Nephron (organoid): Measurements from ENCODE around the gene MARCHF6.
"Not testable (repeated sequence)": the region's sequence is repeated elsewhere in the genome, so short reads cannot be mapped to it uniquely, and the experiment has no call there.

ENCODE experiments used
- H3K27ac Mint-ChIP-seq, 3 experiments: 2 replicates each; pipeline ENCODE4 v1.8.0; 2020; ENCODE audit warnings: mixed read lengths in 3 of 3, mild to moderate bottlenecking in 2 of 3, moderate library complexity in 1 of 3
- H3K27me3 Mint-ChIP-seq: 2 replicates; pipeline ENCODE4 v1.8.0; 2021; ENCODE audit warnings: low read depth, mild to moderate bottlenecking, moderate library complexity, mixed read lengths
- H3K36me3 Mint-ChIP-seq: 2 replicates; pipeline ENCODE4 v1.8.0; 2020; ENCODE audit warnings: low read depth, mixed read lengths
- H3K4me1 Mint-ChIP-seq: 2 replicates; pipeline ENCODE4 v1.8.0; 2020; ENCODE audit warnings: mixed read lengths
- H3K4me3 Mint-ChIP-seq, 3 experiments: 2 replicates each; pipeline ENCODE4 v1.8.0; 2020; ENCODE audit warnings: mild to moderate bottlenecking in 3 of 3, mixed read lengths in 3 of 3, moderate library complexity in 2 of 3
- H3K9me3 Mint-ChIP-seq: 2 replicates; pipeline ENCODE4 v1.8.0; 2020; ENCODE audit warnings: mixed read lengths
- TF ChIP-seq, protein P1 (sequence below), 3 experiments: fragments of 200-600 bp; sonication (generic); IDR thresholded peaks; one replicate each; pipeline ENCODE4 v1.5.0; 2021; ENCODE audit warnings: antibody characterized with exemption in 3 of 3; ENCODE audit not compliant: unreplicated experiment in 3 of 3

MARCHF6 gene

DNA sequence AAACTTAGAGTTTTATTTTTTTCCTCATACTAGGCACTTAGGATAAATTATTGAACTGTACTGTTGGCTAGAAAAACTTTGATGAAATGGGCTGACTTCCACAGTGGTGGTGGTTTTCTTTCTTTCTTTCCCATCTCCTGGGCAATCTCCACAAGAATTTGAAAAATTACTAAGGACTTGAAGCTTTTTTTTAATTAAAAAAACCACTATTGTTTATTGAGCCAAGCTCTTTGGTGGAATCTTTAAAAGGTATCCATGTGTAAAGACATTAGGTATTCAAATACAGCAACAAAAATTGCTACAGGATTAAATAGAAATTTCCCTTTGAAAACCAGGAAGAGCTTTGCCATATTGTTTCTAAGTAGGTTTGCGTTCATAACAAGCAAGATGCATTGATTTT is 14.1 kb downstream of the MARCHF6 start:
- no peaks in the 10 kb centered on the region for H3K27me3 Mint-ChIP-seq
- no peak overlapping the region for H3K4me3 Mint-ChIP-seq
- peaks cover 38% of the 10 kb centered on the region for H3K4me1 Mint-ChIP-seq
- peaks cover under 1% of the 10 kb centered on the region for H3K9me3 Mint-ChIP-seq
- H3K27ac Mint-ChIP-seq = peak overlapping the region; percentile 32 to 38 (median 38)
- TF ChIP-seq, protein P1, sequence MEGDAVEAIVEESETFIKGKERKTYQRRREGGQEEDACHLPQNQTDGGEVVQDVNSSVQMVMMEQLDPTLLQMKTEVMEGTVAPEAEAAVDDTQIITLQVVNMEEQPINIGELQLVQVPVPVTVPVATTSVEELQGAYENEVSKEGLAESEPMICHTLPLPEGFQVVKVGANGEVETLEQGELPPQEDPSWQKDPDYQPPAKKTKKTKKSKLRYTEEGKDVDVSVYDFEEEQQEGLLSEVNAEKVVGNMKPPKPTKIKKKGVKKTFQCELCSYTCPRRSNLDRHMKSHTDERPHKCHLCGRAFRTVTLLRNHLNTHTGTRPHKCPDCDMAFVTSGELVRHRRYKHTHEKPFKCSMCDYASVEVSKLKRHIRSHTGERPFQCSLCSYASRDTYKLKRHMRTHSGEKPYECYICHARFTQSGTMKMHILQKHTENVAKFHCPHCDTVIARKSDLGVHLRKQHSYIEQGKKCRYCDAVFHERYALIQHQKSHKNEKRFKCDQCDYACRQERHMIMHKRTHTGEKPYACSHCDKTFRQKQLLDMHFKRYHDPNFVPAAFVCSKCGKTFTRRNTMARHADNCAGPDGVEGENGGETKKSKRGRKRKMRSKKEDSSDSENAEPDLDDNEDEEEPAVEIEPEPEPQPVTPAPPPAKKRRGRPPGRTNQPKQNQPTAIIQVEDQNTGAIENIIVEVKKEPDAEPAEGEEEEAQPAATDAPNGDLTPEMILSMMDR (IDR thresholded peaks at IDR 0.05; ENCODE audit: unreplicated experiment in 3 of 3) = no peak
- peaks cover 43% of the 10 kb centered on the region for H3K36me3 Mint-ChIP-seq

DNA sequence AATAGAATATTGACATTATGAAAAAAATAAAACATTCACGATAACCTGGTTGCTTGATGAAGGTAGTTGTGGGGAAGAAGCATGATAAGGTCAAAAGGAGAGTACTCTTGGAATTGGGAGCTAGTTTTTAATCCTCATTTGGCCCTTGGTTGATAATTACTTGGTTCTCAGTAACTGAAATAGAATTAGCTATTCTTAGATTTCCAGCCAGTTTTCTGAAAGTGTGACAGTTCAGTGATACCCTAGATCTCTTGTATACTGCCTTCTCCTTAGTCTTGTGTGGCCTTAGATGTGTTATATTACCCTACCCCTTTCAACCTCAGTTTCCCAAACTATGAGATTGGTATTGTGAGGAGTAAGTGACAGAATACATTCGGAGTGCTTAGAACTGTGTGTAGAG is 17.4 kb downstream of the MARCHF6 start:
- Mint-ChIP-seq H3K36me3 (peaks cover 47% of the 10 kb centered on the region), H3K9me3 (no peaks in the 10 kb centered on the region), H3K27me3 (no peaks in the 10 kb centered on the region), H3K4me3 (no peak overlapping the region), H3K27ac (peak overlapping the region in 1 of 3 experiments; percentile 2), H3K4me1 (peaks cover 45% of the 10 kb centered on the region)
- TF ChIP-seq, protein P1 (IDR thresholded peaks at IDR 0.05; ENCODE audit: unreplicated experiment in 3 of 3) = no peak

DNA sequence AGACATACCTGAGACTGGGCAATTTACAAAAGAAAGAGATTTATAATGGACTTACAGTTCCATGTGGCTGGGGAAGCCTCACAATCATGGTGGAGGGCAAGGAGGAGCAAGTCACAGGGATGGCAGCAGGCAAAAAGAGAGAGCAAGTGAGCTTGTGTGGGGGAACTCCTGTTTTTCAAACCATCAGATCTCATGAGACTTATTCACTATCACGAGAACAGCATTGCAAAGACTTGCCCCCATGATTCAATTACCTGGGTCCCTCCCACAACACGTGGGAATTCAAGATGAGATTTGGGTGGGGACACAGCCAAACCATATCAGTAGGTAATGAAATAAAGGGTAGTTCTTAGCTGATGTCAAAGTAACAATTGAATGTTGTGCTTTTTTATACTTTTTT is 17.9 kb downstream of the MARCHF6 start:
- Mint-ChIP-seq H3K36me3 (peaks cover 50% of the 10 kb centered on the region), H3K4me1 (peaks cover 46% of the 10 kb centered on the region), H3K27ac (peak overlapping the region in 1 of 3 experiments; percentile 2)
- H3K9me3 Mint-ChIP-seq, H3K4me3 Mint-ChIP-seq, H3K27me3 Mint-ChIP-seq: not testable (repeated sequence)

DNA sequence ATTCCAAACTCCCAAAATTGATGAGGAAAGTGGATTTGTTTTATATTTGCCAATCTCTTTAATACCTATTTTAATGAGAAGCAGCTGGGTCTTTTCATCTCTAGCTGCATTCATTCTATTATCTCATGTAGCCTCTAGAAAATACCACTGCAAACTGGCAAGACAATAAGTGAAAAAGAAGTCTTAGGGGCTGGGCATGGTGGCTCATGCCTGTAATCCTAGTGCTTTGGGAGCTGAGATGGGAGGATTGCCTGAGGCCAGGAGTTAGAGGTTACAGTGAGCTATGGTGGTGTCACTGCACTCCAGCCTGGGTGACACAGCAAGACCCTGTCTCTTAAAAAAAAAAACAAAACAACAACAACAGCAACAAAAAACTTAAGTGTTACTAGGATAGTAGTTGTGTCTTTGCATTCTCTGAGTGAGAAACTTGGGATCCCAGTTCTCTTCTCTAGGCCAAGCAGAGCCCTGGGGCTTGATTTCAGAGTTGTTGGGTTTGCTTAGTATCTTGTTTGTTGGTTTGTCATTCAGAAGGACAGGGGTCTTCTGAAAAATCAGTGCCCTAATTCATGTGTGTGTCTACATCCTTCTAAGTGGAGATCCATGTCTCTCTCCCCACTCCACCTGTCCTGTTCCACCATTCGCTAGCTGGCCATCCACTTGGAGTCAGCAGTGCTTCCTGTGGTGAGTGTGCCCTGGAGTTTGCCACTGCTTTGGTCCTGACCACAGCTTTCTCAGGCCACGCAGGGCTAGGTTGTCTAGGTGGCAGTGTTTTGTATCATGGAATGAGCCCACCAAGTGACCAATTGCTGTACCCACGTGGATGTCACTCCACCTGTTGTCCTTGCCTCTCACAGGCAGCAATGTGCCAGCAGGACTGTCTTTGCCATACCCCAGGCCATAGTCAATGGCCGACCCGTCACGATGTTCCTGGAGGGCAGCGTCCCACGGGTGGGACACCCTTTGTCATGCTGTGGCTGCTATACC is 19.5 kb downstream of the MARCHF6 start:
- Mint-ChIP-seq H3K36me3 (peaks cover 58% of the 10 kb centered on the region), H3K4me3 (no peak overlapping the region), H3K4me1 (peaks cover 44% of the 10 kb centered on the region), H3K9me3 (no peaks in the 10 kb centered on the region), H3K27ac (peak overlapping the region in 2 of 3 experiments; percentile 71 to 74), H3K27me3 (no peaks in the 10 kb centered on the region)
- TF ChIP-seq, protein P1 (IDR thresholded peaks at IDR 0.05; ENCODE audit: unreplicated experiment in 3 of 3) = no peak

DNA sequence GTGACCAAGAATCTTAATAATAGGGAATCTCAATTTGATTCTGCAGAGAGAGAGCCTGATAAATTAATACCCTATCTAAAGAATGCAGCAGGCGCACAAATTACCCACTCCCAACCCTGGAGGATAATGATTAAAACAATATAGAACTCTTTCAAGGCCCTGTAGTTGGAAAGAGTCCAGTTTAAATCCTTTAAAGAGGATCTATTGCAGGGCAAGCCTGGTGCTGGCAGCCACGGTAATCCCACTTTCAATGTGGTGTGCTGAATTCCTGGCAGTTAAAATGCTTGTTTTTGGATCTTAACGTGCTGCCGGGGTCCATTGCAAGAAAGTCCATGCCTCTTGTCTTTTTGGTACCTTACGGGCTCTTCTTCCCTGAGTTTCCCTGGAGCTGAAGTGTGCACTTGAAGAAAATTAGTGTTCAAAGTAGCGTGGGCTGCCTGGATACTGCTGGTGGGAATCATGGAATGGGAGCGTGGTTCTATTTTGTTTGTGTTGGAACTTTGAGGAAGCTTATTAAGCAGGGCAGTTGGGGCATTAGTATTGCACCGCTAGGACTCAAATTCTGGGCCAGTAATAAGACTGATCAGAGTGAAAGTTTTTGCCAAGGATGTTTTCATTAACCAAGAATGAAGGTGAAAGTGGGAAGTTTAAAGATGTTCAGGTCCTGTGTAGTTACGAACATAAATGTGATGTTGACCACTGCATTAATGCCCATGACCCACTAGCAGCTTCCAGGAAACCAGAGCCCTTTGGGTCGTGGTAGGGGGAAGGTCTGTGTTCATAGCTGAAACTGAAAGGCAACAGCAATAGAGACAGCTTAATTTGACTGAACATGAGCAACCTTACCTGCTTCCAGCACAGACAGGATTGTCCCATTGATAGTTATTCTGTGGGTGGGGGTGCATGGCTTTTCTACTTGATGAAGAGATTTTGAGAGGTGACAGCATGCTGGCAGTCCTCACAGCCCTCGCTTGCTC is 20.8 kb downstream of the MARCHF6 start:
- Mint-ChIP-seq H3K36me3 (peaks cover 58% of the 10 kb centered on the region), H3K27me3 (no peaks in the 10 kb centered on the region), H3K4me3 (peak overlapping the region in 1 of 3 experiments; percentile 12), H3K9me3 (no peaks in the 10 kb centered on the region), H3K4me1 (peaks cover 44% of the 10 kb centered on the region), H3K27ac (peak overlapping the region; percentile 62 to 74 (median 71))
- TF ChIP-seq, protein P1 (IDR thresholded peaks at IDR 0.05; ENCODE audit: unreplicated experiment in 3 of 3) = no peak

DNA sequence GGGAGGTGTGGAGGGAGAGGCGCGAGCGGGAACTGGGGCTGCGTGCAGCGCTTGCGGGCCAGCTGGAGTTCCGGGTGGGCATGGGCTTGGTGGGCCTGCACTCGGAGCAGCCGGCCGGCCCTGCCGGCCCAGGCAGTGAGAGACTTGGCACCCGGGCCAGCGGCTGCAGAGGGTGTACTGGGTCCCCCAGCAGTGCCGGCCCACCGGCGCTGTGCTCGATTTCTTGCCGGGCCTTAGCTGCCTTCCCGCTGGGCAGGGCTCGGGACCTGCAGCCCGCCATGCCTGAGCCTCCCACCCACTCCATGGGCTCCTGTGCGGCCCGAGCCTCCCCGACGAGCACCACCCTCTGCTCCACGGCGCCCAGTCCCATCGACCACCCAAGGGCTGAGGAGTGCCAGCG is 21.7 kb downstream of the MARCHF6 start:
- H3K9me3 Mint-ChIP-seq, H3K27me3 Mint-ChIP-seq, H3K27ac Mint-ChIP-seq, H3K4me3 Mint-ChIP-seq: not testable (repeated sequence)
- Mint-ChIP-seq H3K4me1 (peaks cover 44% of the 10 kb centered on the region), H3K36me3 (peaks cover 60% of the 10 kb centered on the region)
